ENCODE data around the gene SHC3.

SHC3 gene

DNA sequence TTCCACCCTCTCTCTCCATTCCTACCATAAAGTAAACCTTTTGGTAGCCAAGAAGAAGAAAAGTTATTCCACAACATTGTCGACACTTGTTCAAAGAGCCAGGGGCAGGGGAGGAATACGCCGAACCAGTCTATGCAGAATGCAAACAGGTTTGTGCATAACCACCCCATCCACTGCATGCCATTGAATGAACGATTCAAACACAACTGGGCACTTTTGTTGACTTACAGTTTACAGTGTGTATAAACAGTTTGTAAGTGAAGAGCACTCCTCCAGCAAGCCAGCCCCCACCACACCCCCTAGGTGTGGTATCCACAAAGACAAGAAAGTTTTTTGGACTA, 194.1 kb downstream of the SHC3 start:
- DNase-seq (ENCODE audit: low read depth): no peak

DNA sequence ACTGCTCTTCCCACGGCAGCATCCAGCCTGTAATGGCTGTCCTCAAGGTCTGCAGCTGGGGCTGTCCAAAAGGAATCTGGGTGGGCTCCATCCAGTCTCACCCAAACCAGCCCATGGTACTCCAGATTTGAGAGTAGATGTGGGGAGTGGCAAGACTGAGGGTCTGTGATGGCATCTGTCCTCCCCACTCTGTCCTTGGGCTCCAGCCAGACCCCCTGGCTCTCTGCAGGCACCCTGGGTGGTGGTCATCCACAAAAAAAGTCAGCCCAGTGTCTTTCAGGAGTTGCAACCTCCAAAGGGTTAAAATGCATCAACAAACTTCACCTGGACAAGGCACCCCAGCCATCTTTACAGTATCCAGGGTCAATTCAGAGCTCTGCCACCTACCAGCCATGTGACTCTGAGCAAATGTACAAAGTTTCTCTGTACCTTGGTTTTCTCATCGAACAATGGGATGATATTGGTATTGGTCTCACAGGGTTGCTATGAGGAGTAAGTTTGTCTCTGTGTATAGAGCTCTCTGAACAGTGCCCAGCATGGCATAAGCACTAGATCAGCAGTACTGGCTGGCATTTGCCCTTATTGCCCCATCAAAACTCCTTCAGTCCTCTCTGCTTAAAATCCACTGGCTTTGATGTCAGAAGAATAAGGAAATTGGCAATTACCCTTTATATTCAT, 194.6 kb downstream of the SHC3 start:
- DNase-seq (ENCODE audit: low read depth): no peak

DNA sequence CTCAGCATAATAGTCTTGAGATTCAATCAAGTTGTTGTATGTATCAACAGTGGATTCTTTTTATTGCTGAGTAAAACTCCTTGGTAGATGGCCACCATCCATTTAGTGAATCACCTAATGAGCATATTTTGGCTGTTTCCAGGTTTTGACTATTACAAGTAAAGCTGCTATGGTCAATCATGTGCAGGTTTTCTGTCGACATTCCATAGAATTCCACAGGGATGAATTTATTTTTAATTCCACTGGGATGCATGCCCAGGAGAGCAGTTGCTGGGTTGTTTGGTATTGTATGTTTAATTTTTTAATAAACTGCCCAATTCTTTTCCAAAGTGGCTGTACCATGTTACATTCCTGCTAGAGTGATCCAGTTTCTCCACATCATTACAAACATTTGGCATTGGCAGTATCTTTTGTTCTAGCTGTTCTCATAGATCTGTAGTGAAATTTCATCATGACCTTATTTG, 197.8 kb downstream of the SHC3 start:
- no peak for DNase-seq (ENCODE audit: low read depth)

DNA sequence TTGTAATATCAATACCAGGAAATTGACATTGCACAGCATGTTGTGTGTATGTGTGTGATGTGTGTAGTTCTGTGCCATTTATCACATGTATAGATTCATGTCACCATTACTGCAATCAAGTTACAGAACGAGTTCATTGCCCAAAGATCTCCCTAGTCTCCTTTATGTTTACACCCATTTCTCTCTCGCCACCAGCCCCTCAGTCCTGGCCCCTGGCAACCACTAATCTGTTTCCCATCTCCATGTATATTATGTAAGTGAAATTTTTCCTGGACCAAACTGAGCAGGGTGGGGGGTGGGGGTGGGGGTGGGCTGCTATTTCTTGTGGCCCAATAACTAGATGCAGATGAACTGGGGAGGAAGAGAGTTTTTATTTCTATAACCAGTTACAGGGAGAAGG, 198.8 kb downstream of the SHC3 start:
- DNase-seq (ENCODE audit: low read depth): no peak

DNA sequence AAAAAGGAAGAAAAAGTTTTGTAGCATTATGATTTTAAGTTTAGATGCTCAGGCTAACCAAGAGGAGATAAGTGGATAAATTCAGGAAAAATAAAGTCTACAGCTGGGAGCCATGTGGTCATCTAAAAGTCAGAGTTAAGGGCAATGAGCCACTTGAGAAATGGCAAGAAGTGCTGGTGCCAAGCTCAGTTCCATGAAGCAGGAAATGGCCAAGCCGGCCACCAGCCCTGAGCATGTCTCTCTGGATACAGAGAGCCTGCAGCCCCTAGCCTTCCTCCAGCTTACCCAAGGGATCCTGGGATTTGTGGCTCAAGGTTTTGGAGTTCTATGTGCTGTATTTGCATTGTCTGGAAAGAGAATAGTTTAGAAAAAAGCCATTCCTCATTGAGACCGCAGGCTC, 199.6 kb downstream of the SHC3 start:
- no peak for DNase-seq (ENCODE audit: low read depth)

DNA sequence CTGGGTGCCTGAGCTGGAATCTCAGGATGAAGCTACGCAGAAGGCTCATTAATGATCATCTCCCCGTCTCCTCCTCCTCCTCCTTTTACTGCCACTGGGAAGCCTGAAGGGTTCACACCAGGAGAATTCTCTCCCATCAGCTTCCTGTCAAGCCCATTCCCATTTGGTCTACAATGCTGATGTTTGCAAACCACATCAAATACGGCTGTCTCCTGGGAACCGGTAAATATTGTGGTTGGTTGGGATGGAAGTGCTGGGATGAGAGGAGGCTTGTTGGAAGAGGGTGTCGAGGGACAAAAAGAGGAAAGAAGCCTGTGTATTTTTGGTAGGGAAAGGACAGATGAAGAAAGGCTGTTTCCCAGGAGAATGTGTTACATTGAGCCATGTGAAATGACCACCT, 200.6 kb downstream of the SHC3 start:
- DNase-seq (ENCODE audit: low read depth): no peak

DNA sequence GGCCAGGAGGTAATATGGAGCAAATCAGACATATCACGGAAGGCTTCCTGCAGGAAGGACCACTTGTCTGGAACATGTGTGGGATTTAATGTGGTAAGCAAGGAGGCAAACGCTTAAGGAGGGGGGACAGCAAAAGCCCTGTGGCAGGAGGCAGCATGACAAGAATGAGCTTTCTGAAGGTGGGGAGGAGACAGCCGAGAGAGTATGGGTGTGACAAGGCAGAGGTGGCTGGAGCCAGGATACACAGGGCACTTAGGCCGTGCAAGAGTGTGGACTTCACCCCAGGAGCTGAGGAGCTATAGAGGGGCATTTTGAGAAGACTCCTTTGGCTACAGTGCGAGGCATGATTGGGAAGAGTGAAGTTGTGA, 201.7 kb downstream of the SHC3 start:
- DNase-seq (ENCODE audit: low read depth): no peak

DNA sequence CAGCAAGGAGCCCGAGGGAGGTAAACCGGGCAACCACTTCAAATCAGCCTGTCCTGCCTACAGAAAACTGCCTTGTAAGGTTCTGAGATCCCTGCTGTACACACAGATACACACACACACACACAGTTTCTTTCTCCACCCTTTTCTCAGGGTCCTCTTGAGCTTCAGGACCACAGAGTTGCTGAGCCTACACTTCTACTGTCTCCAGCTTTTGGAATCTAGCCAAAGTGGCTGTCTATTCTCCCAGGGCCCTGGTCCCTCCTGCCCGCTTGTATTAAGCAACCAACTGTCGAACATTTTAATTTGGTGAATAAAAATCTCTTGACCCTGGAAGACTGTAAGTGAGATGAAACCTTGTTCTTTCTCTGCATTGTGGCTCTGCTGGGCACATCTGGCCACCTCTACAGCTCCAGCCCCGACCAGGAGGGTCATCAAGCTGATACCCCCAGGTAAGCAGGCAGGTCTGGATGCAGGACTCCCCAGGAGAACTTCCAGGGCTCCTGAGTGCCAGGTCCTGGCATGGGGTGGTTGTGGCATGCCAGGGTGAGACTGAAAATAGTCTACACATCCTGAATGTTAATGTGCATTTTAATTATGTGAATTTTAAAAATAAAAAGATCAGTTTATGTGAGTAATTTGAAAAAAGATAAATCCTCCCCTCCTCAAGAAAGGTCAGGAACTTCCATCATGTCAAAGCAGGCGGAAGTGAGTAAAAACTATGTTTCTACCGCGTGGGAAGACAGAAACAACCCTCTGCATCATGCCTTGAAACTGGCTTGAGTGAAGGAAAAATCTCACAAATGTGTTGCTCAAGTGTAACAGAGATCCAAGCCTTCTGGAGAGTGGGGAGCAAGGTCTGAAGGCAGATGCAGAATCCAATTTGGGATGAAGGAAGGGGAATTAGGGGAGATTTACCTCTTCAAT, 202.4 kb downstream of the SHC3 start:
- DNase-seq (ENCODE audit: low read depth): no peak

DNA sequence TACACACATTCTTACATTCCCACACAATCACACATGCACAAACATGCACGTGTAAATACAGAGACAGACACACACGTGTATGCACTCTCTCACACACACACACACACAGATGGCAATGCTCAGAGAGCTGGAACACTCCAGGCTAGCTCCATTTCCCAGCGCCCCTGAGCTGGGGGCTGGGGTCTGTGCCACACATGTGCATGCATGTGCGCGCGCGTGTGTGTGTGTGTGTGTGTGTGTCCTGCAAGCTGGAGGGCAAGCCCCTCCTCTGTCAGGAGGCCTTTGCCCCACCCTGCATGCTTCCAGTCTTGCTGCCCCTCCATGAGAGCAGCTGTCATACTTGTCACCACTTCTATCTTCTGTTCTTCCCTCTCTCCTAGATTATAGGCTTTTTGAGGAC, 204.0 kb downstream of the SHC3 start:
- no peak for DNase-seq (ENCODE audit: low read depth)

DNA sequence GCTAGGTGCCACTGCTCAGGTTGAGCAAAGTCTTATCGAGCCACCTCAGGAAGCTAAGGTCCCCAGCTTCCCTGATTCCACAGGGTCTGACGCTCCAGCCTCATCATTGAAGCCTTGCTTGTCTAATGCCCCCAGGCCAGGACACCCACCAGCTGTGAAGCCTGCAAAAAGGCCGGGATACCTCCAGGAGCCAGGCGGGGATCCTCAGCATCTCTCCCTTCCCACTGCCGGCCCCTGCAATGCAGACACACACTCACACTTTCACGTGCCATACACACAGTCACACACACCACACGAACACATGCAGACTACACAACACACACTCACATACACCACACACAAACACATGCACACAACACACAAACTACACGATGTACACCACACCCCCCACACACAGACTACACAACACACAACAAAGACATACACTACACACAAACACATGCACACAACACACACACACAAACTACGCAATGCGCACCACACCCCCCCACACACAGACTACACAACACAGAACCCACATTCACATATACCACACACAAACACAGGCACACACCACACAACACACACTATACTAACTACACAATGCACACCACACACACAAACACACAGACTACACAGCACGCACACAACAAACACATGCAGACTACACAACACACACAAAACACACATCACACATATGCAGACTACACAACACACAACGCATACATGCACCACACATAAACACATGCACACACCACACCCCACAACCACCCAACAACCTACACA, 205.2 kb downstream of the SHC3 start:
- DNase-seq (ENCODE audit: low read depth): no peak

DNA sequence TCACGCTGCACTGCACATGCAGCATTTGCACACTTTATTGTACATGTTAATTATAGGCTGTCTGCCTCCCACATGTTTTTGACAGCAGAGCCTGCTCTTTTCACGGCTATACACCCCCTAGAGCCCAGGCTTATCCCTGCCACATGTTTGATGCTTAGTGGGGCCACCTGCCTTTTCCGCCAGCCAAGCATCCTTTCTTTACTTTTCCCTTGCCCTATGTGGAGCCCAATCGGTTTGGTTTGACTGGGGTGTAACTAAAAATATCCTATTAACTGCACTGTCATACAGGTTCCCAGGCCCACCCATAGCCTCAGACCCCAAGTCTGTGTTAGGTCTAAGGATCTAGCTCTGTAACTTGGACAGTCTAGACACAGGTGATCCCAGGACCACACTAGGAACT, 206.2 kb downstream of the SHC3 start:
- no peak for DNase-seq (ENCODE audit: low read depth)

DNA sequence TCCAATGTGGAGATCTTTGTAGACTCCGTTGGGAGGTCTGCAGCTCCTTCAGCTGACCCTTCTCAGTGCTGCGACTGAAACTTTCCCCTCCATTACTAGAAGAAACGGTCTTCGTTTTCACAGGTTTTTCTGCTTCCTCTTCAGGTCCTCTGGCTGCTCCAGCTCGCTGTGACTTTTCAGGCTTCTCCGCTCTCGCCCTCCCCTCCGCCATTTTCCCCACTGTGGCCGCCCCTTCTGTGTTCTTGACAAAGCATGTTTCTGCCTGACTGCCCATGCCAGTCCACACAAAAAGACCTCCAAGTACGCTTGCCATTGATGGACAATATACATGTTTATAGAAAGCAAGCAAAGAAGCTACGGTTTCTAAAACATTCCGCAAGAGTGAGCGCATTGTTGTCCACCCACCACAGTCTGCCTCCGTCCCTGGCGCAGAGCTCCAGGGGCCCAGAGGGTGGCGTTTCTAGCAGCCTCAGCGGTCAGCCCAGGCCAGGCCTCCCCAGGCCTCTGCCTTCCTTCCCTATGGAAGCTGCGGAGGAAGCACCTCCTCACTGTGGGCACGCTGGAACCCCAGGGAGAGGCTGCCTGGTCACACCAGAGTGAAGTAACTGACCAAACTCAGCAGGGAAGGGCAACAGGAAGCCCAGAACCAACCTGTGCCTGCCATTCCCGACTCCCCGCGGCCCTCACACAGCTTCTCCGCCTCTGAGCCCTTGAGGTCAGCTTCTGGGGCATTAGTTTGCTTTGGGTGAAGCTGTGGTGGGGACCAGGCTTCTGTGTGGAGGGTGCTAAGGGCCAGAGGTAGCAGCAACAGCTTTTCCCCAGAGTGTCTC, 207.3 kb downstream of the SHC3 start:
- DNase-seq (ENCODE audit: low read depth): no peak

DNA sequence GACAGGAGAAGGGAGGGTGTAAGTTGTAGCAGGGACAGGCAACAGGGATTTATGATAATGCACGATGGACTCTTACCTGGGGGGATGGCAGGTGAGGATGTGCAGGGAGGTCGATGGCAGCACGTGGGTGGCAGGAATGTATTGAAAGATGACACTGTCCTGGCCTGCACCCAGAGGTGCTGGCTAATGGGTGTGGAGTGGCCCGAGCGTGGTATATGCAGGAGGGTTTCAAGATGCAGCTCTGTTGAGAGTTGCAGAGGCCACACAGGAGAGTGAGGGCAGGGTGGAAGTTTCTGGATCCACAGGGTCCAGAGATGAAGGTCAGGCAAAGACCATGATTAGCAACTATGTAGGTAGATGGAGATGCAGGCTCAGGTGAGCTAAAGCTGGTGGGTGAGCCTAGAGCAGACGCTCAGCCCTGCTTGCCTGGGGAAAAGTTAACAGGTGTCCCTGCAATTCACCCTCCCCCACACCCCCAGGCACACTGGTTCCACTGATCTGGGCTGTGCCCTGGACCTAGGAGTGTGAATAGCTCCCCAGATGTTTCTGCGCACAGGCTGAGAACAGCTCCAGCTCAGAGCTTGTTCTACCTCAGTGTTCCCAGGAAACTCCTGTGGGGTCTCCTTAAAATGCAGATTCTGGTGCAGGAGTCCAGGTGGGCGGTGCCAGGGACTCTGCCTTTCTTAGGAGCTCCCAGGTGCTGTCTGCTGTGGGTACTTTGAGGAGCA, 208.8 kb downstream of the SHC3 start:
- no peak for DNase-seq (ENCODE audit: low read depth)

DNA sequence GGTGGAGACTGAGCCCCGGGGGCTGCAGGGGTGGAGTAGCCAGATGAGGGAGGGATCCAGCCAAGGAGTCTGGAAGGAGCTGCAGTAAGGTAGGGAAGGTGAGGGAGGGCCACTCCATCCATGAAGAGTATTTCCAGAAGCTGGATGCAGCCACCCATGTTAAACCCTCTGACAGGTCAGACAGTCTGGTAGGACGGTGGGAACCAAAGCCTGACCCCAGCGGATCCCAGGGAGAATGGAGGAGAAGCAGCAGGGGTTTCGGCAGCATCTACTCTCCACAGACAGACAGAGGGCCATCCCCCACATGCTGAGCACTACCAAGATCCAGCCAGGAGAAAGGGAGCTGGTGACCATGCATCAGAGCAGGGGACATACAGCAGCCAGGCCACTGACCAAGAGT, 209.8 kb downstream of the SHC3 start:
- DNase-seq (ENCODE audit: low read depth): no peak

DNA sequence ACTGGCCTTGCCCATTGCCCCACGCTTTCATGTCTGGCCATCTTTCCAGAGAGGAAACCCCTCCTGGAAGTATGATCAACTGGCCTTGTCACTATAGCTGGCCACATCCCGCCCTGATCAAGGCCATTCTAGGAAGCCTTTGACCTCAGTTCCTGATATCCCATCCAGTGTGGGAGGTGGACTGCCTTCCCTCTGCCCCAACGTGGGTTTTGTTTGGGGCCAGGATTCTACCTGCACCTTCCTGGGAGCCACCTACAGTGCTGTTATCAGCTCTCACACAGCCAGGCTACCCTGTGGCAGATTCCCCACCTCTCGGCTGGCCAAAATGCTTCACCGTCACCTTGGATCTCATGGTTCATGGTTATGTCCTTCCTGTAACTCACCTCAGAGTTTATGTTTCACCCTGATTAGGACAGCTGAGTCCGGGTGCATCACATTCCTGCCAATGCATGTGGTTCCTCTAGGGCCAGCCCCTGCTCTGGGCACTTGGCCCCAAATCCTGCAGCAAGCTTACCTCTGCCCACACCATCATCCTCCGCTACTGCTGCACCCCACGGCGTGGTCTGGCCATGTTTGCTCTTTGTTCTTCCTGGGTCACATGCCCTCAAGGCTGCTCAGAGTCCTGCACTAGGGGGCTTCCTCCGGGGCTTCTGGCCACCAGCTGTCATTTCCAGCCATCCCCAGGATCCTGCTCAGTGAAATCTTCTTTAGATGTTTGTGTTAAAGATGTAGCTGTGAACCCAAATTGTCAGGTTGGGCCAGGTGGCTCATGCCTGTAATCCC, 211.5 kb downstream of the SHC3 start:
- DNase-seq (ENCODE audit: low read depth): no peak

DNA sequence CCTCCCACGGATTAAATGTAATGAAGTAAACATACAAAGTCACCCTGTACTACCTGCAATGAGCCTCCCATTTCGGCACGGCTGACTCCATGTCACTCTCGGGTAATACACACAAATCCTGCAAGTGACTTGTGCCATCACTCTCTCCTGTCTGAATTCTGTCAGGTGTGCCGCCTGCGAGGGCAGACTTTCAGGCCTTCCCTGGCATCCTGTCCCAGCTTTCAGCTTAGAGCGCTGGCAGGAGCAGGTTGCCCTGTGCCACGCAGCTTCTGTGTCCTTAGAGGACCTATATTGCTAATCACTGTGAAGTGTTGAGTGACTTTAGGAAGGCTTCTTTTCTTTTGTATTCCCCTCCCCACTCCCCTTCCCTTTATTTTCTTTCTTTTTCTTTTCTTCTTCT, 213.1 kb downstream of the SHC3 start:
- DNase-seq (ENCODE audit: low read depth): no peak

DNA sequence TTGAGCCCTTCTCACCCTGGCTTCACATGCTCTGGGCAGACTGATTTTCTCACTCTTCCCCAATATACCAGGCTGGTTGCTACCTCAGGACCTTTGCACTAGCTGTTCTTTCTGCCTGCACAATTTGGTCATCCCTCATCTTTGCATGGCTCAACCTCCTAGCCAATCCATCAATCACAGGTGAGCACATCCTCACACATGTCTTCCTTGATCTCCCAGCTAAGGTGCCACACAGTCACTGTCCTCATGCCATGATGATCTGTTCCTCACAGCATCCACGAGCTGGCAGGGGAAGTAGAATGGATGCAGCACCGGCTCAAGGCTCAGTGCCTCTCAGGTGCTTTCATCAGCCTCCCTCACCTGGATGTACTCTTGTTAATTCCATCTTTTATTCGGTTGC, 218.0 kb downstream of the SHC3 start:
- no peak for DNase-seq (ENCODE audit: low read depth)

DNA sequence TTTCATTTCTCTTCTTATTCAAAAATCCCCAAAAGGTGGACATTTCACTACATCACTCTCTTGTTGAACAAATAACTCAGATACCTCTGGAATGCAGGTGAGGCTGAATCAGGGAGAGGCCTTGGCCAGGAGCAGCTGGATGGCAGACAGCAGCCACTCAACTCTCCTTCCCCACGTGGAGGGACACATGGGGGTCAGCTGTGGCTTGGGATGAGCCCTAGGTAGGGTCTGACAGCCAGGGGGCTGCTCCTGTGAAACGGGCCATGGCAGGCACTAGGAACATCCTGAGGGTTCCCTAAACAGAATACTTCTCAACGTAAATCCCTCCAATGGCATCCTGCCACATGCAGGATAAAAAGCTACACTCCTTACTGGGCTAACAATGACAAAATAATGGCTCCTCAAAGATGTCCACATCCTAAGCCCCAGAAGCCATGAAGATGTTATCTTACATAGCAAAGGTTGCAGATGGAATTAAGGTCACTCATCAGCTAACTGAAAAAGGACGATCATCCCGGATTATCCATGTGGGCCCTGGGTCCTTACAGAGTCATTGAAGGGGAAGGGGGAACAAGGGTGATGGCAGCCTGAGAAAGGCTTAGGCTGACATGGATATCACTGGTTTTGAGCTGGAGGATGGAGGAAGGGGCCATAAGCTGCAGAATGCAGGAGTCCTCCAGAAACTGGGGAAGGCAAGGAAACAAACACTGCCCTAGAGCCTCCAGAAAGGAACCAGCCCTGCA, 218.7 kb downstream of the SHC3 start:
- DNase-seq (ENCODE audit: low read depth): no peak

DNA sequence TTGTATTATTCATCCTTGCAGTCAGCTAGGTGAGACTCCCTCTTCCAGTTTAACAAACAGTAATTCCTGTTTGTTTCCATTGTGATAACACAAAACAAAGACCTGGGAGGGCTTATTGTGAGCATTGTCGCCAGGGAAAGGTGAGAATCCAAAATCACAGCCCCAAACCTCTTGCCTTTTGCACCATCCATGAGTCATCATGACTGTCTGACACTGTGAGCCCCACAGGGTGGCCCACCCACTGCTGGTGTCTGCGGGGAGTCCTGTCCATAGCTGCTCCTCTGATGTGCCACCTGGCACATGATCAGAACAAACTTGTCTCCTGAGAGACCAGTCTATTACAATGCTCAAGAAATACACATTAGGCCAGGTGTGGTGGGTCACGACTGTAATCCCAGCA, 221.1 kb downstream of the SHC3 start:
- DNase-seq (ENCODE audit: low read depth): no peak
